ENCODE results near the gene DCTN4.

The DCTN4 gene

DNA sequence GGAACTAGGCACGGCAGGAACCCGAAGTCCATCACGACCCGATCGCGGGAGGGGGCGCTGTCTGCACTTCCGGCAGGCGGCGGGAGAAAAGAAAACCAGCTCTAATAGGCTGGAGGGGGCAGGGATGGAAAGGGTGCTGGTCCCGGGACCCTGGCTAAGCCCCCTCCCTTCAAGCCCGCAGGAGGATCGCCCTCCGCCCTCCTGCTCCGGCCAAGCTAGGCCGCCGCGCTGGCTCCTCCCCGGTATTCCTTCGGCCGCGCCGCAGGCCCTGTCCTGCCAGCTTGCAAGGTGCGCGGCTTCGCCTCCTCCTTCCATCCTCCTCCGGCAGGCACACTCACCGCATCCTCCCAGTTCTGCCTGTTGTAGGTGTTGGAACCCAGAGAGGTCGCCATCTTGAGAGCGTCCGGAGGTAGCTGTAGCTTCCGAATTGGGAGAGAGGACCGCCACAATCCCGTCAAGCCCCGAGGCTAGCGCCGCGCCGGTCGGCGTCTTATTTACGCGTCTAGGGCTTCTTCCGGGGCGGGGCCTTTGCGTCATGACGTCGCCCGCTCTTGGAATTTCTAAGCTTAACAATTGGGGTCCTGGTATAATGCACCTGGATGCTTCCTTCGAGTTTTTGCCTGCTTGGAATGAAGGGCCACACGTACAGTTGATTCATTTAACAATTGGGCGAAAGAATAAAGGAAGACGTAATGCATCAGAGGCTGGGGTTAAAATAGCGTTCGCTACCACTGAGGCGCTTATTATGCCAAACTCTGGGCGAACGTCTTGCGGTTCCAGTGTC, 58.0 kb downstream of the DCTN4 start, which contains the start of gene RBM22:
TSS of gene RBM22 (minus strand) at position 469 of the 784 bp plus-strand sequence. CDS start at position 392, 77 bp downstream.
- TF ChIP-seq, protein P1, sequence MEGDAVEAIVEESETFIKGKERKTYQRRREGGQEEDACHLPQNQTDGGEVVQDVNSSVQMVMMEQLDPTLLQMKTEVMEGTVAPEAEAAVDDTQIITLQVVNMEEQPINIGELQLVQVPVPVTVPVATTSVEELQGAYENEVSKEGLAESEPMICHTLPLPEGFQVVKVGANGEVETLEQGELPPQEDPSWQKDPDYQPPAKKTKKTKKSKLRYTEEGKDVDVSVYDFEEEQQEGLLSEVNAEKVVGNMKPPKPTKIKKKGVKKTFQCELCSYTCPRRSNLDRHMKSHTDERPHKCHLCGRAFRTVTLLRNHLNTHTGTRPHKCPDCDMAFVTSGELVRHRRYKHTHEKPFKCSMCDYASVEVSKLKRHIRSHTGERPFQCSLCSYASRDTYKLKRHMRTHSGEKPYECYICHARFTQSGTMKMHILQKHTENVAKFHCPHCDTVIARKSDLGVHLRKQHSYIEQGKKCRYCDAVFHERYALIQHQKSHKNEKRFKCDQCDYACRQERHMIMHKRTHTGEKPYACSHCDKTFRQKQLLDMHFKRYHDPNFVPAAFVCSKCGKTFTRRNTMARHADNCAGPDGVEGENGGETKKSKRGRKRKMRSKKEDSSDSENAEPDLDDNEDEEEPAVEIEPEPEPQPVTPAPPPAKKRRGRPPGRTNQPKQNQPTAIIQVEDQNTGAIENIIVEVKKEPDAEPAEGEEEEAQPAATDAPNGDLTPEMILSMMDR (IDR thresholded peaks at IDR 0.05; ENCODE audit: borderline replicate concordance, insufficient read depth, low read depth, low read length): peak; percentile 64
- peak within 1 kb of the TSS; percentile 85 for H3K4me3 ChIP-seq (ENCODE audit: low read depth, low read length)

DNA sequence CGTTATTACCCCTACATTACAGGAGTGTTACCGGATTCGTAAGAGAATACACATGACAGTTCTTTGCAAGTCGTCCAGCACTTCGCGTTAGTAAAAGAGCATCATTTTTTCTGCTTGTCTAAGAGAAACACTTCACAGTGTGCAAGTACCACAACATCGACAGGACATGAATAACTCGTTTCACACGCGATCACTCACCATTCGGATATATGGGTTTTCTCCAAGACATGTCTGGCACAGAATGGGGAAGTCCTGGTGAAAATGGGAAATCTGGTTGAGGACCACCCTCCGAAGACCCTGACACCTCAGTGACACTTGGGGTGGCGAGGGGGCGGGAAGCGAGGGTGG, 58.6 kb downstream of the DCTN4 start:
- TF ChIP-seq, protein P1 (IDR thresholded peaks at IDR 0.05; ENCODE audit: borderline replicate concordance, insufficient read depth, low read depth, low read length): no peak
- peak overlapping the region; percentile 85 for H3K4me3 ChIP-seq (ENCODE audit: low read depth, low read length)

DNA sequence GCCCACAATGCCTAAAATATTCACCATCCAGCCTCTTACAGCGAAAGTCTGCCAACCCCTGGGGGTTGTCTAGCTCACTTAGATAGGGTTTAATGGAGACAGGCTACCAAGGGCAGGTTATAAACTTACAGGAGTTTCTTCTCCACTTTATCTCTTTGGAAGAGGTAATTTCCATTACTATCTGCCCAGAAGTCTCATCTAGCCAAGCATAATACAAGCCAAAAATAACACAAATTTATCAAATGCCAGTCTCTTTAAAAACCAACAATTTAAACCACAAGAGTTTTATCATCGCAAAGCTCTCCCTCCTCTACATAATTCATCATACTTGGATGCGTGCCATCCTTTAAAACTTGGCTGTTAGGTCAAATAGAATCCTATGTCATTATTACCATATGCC, 64.2 kb downstream of the DCTN4 start:
- no peak overlapping the region for H3K4me3 ChIP-seq (ENCODE audit: low read depth, low read length)
- TF ChIP-seq, protein P1 (IDR thresholded peaks at IDR 0.05; ENCODE audit: borderline replicate concordance, insufficient read depth, low read depth, low read length): no peak

DNA sequence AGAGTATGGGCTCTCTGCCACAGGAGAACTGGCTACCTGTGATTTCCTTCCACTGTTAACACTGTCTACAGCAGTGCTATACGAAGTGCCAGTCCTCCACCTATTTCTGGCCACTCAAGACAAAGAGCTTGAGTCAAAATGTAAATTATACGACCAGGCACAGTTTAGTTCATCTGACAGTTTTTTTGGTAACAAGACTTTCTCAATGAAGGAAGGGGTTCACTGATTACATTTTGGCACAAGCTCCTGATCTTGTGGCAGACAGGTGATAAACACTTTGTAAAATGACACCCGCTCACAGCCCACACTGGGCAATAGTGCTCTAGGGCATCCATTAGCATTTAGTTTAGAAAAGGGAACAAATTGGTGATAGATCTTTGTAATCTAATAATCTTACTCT, 66.5 kb downstream of the DCTN4 start:
- TF ChIP-seq, protein P1 (IDR thresholded peaks at IDR 0.05; ENCODE audit: borderline replicate concordance, insufficient read depth, low read depth, low read length): no peak
- no peak overlapping the region for H3K4me3 ChIP-seq (ENCODE audit: low read depth, low read length)

DNA sequence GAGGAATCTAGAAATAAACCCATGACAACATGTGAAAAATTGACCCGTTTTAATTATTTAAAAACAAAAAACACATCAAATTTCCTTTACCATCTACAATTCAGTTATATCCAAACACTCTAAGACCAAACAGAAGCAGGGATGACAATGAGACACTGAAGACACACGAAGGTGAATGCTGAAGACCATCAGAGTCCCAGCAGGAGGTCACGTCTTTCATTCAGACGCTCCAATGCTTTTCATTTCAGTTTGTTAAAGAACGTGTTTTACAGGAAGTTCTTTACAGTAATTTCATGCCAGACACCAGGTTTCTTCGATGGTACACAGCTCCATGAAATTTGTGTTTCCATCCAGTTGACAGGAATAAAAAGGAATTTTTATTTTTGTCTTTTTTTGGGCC, 68.1 kb downstream of the DCTN4 start:
- TF ChIP-seq, protein P1 (IDR thresholded peaks at IDR 0.05; ENCODE audit: borderline replicate concordance, insufficient read depth, low read depth, low read length): no peak
- H3K4me3 ChIP-seq (ENCODE audit: low read depth, low read length): no peak overlapping the region

DNA sequence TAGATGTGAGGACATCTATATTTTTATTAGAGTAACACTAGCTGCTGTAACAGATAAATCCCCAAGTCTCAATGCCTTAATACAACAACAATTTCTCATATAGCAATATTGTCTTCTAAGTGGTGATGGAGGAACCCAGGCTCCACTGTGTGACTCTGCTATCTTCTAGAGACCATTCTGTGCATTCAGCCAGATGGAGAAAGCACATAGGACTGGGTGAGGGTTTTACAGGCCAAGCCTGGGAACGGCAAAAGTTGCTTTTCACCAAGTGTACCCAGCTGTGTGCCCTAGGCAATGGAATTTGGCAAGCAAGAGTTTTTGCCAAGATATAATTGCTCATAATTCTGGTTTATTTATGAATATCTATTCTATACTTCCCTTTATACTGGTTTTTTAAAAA, 69.7 kb downstream of the DCTN4 start:
- TF ChIP-seq, protein P1 (IDR thresholded peaks at IDR 0.05; ENCODE audit: borderline replicate concordance, insufficient read depth, low read depth, low read length): no peak
- H3K4me3 ChIP-seq (ENCODE audit: low read depth, low read length): no peak overlapping the region

DNA sequence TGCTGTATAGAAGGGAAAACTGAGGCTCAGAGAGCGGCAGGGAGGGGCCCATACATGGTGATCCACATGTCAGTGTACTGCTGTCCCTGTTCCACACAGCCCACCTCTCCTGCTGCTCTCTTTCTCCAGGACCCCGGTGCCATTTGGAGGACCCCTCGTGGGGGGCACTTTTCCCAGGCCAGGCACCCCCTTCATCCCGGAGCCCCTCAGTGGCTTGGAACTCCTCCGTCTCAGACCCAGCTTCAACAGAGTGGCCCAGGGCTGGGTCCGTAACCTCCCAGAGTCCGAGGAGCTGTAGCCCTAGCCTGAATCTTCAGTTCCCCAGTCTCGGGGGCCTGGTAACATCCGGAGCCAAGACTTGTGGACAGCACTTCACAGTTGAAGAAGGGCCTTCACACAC, 82.2 kb downstream of the DCTN4 start:
- H3K4me3 ChIP-seq (ENCODE audit: low read depth, low read length): no peak overlapping the region
- TF ChIP-seq, protein P1 (IDR thresholded peaks at IDR 0.05; ENCODE audit: borderline replicate concordance, insufficient read depth, low read depth, low read length): no peak
